ENCODE results near the gene APBB2.
"Not testable (repeated sequence)": the region's sequence is repeated elsewhere in the genome, so short reads cannot be mapped to it uniquely, and the experiment has no call there.

APBB2 gene

DNA sequence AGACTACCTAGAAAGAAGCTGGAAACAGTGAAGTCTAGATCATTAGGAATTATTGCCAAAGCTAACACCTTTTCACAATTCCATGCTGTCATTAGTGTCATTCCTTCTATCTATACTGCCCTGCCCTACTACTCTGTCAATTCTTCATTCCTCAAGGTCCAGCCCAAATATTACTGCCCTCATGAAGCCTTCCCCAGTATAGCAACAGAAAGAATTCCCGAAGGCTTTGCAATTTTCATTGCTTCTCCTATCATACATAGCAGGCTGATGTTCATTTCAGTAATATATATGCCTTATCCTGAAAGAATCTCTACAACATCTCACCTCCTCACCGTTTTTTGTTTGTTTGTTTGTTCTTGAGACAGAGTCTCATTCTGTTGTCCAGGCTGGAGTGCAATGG, 63.9 kb downstream of the APBB2 start:
- DNase-seq (ENCODE audit: insufficient read length, low spot score) (no peak), FAIRE-seq (no peak)
- TF ChIP-seq, protein P1, sequence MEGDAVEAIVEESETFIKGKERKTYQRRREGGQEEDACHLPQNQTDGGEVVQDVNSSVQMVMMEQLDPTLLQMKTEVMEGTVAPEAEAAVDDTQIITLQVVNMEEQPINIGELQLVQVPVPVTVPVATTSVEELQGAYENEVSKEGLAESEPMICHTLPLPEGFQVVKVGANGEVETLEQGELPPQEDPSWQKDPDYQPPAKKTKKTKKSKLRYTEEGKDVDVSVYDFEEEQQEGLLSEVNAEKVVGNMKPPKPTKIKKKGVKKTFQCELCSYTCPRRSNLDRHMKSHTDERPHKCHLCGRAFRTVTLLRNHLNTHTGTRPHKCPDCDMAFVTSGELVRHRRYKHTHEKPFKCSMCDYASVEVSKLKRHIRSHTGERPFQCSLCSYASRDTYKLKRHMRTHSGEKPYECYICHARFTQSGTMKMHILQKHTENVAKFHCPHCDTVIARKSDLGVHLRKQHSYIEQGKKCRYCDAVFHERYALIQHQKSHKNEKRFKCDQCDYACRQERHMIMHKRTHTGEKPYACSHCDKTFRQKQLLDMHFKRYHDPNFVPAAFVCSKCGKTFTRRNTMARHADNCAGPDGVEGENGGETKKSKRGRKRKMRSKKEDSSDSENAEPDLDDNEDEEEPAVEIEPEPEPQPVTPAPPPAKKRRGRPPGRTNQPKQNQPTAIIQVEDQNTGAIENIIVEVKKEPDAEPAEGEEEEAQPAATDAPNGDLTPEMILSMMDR (IDR thresholded peaks at IDR 0.05; ENCODE audit: insufficient read depth, missing control alignments) = no peak

DNA sequence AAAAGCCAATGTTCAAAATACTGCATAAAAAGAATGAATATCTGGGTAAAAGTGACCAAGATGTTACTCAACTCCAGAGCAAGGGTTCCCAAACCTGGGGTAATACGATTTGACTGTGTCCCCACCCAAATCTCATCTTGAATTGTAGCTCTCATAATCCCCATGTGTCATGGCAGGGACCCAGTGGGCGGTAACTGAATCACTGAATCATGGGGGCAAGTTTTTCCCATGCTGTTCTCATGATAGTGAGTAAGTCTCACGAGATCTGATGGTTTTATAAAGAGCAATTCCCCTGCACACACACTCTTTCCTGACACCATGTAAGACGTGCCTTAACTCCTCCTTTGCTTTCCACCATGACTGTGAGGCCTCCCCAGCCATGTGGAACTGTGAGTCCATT, 64.8 kb downstream of the APBB2 start:
- not testable (repeated sequence) for FAIRE-seq

DNA sequence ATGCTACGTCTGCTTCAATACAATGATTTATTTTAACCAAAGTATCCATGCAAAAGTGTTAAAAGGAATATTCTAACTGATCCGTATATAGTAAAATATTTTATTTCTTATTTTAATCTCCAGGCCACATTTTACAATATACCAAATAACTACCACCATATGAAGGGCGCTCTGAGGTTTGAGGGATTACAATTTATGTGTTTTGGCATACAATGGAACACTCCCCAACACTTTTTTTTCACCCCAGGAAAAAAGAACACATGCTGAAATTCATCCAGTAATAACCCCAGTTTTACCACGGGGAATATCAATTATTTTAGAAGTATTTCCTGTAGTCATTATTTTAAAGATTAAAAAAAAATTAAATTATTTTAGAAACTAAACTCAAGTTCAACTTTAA, 65.4 kb downstream of the APBB2 start:
- DNase-seq (ENCODE audit: insufficient read length, low spot score) (no peak), FAIRE-seq (no peak)
- TF ChIP-seq, protein P1 (IDR thresholded peaks at IDR 0.05; ENCODE audit: insufficient read depth, missing control alignments) = no peak

More for the DNA sequence above, 64.8 kb downstream of the APBB2 start:
- not testable (repeated sequence) for DNase-seq (ENCODE audit: insufficient read length, low spot score)

DNA sequence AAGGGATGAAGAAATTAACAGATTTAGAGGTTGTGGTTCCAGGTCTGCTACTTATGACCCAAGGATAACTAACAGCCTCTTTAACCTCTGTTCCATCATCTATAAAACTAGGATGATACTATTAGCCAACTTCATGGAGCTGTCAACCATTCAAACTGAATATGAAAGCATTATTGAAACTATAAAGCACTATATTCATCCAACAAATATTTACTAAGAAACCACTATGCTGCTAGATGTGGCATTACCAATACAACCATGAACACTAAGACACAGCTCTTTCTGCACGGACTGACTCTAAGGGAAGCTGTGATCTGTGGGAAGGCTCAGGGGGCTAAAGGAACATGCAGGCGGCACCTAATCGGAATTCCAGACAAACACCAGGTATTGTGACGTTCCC, 66.0 kb downstream of the APBB2 start:
- no peak for FAIRE-seq
- TF ChIP-seq, protein P1 (IDR thresholded peaks at IDR 0.05; ENCODE audit: insufficient read depth, missing control alignments) = no peak

DNA sequence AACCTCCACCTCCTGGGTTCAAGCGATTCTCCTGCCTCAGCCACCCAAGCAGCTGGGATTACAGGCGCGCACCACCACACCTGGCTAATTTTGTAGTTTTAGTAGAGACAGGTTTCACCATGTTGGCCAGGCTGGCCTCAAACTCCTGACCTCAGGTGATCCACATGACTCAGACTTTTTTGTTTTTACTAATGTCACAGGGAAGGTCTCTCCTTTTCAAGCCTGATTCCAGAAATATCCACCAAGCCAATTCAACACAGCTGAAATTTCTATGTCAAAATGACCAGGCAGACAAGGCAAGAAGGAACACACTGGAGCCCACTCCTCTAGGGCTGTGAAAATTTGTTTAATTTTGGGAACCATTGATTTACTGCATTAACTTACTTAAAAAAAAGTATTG, 66.8 kb downstream of the APBB2 start:
- not testable (repeated sequence) for FAIRE-seq; DNase-seq (ENCODE audit: insufficient read length, low spot score)

More for the DNA sequence above, 66.0 kb downstream of the APBB2 start:
- DNase-seq (ENCODE audit: insufficient read length, low spot score) = no peak

DNA sequence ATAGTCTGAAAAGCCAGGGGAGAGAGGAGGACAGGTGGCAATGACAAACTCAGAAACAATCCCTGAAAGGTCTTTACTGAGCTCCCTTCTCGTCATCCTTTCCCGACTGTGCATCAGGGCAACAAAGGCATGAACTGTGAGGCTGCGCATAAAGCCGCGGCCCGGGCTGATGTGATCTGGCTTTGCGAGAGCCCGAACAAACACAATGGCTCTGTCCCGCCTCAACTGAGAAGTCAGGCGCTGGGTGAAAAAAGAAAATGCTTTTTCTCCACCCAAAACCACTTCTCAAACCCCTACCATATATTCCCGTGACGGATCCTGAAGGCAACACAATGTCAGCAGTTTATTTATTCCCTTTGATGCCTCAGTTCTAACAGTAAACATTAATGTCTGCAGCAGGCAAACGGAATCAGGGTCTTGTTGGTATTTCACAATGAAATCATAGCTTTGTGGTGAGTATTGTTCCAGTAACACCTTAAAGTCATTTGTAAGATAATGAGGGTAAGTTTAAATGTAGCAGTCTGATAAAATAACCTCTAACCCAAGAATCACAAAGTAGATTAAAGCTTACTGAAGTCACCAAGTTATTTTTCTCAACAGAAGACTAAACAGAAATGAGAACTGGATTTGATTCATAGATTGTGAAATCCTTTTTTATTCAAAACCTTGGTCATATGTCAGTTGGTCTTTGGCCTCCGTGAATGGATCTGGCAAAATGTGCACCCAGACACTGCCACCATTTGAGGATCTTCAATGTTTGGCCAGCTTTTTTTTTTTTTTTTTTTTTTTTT, 67.4 kb downstream of the APBB2 start:
- FAIRE-seq (no peak), DNase-seq (ENCODE audit: insufficient read length, low spot score) (no peak)
- TF ChIP-seq, protein P1 (IDR thresholded peaks at IDR 0.05; ENCODE audit: insufficient read depth, missing control alignments) = no peak

DNA sequence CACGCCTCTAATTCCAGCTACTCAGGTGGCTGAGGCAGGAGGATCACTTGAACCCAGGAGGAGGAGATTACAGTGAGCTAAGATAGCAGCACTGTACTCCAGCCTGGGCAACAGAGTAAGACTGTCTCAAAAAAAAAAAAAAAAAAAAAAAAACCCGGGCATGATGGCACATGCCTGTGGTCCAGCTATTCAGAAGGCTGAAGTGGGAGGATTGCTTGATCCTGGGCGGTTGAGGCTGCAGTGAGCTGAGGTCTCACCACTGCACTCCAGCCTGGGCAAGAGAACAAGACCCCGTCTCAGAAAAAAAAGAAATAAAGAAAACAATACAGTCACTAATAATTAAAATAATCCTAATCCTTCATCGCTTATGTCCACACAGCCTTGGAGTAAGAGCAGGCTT, 68.1 kb downstream of the APBB2 start:
- FAIRE-seq (no peak), DNase-seq (ENCODE audit: insufficient read length, low spot score) (no peak)

DNA sequence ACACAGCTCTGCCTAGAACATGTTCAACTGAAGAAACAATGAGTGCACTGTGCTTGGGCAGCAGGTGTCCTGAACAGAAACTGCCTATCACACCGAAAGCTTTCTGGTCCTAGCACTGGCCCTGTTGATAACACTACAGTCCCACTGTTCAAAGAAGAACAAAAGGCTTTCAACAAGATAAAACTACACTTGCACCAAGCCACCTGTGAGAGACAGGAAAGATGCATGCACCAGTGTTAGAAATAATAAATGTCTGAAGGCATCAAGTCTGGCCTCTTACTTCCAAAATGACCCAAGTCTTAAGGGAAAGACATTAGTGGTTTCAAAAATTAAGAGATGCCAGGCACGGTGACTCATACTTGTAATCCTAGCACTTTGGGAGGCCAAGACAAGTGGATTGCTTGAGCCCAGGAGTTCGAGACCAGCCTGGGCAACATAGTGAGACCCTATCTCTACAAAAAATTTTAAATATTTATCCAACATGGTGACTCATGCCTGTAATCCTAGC, 68.7 kb downstream of the APBB2 start:
- DNase-seq (ENCODE audit: insufficient read length, low spot score) (no peak), FAIRE-seq (no peak)
- TF ChIP-seq, protein P1 (IDR thresholded peaks at IDR 0.05; ENCODE audit: insufficient read depth, missing control alignments) = no peak

More for the DNA sequence above, 68.1 kb downstream of the APBB2 start:
- TF ChIP-seq, protein P1 (IDR thresholded peaks at IDR 0.05; ENCODE audit: insufficient read depth, missing control alignments) = no peak

Data from D721Med (cell line).